ENCODE measurements around the gene RABGGTA. TPM values are rescaled to one million over a fixed set of nuclear protein-coding genes. Genes with fewer than 3 reads are reported as not detected.
A peak's percentile ranks its signal among the peaks of the same experiment; 100 is the strongest.

The RABGGTA gene
- total and polyA plus RNA-seq, 10 of the 15 experiments (the other 5 are each of a cell fraction or from before 2014, with no cell fraction given): 19.1 to 75.6 (median 46.9) TPM

- TF ChIP-seq WRNIP1 (IDR thresholded peaks at IDR 0.05; ENCODE audit: borderline replicate concordance, low read depth, low read length) (peak; percentile 96; the same call in 1 of the 2 replicates), IRF3 (IDR thresholded peaks at IDR 0.05) (no peak), BCL11A (IDR thresholded peaks at IDR 0.05; ENCODE audit: low read depth, low read length) (0 out of 2 replicates have a peak, but pooled peaks have one; percentile 41), RUNX3 (IDR thresholded peaks at IDR 0.05; ENCODE audit: low read length) (peak; percentile 53), MLLT1 (IDR thresholded peaks at IDR 0.05) (no peak), ATF2 (IDR thresholded peaks at IDR 0.05; ENCODE audit: low read length) (0 out of 2 replicates have a peak, but pooled peaks have one; percentile 22), STAT1 (conservative IDR thresholded peaks at IDR 0.05) (no peak), E4F1 (IDR thresholded peaks at IDR 0.05; ENCODE audit: borderline replicate concordance, partially characterized antibody) (no peak), IRF4 (IDR thresholded peaks at IDR 0.05; ENCODE audit: low read depth, low read length) (peak; percentile 82), CHD4 (IDR thresholded peaks at IDR 0.05) (no peak), BACH1 (IDR thresholded peaks at IDR 0.05; ENCODE audit: borderline replicate concordance) (no peak), SP1 (IDR thresholded peaks at IDR 0.05; ENCODE audit: low read depth, low read length) (no peak), TAF1 (IDR thresholded peaks at IDR 0.05; ENCODE audit: borderline replicate concordance, low read depth, low read length) (no peak), KAT2A (conservative IDR thresholded peaks at IDR 0.05; ENCODE audit: control insufficient read depth, low read depth, low read length) (no peak), MEF2B (IDR thresholded peaks at IDR 0.05; ENCODE audit: partially characterized antibody, poor library complexity, severe bottlenecking) (peak; percentile 87), HSF1 (IDR thresholded peaks at IDR 0.05; ENCODE audit: low read depth, low read length) (no peak), CEBPB (IDR thresholded peaks at IDR 0.05; ENCODE audit: borderline replicate concordance in 1 of 2, low read depth in 2 of 2, low read length in 2 of 2) (no peak), PKNOX1 (IDR thresholded peaks at IDR 0.05) (no peak), TBL1XR1 (IDR thresholded peaks at IDR 0.05; ENCODE audit: low read depth, low read length) (peak; percentile 71; the same call in 1 of the 2 replicates), SREBF1 (IDR thresholded peaks at IDR 0.05; ENCODE audit: low read length) (no peak), MTA2 (IDR thresholded peaks at IDR 0.05; ENCODE audit: low read depth) (0 out of 2 replicates have a peak, but pooled peaks have one; percentile 33)
Measured at GRCh38 chr14:24296341-24297157, 25.2 kb upstream of the RABGGTA start (continued).

Measured in GM12878 (cell line).